Hematopoietic multipotent progenitor cell (in vitro differentiated cells): Measurements from ENCODE around the gene BRWD1. TPM values are rescaled to one million over a fixed set of nuclear protein-coding genes. Genes with fewer than 3 reads are reported as not detected.
A peak's percentile ranks its signal among the peaks of the same experiment; 100 is the strongest.

Experiments
- DNase-seq, 3 donors: peaks; one replicate each; pipeline ENCODE4 v3.0.0-alpha.2; 2011 to 2015; ENCODE audit warnings: low read depth in 2 of 3, low spot score in 2 of 3
- total RNA-seq: library from RNA; depleted of rRNA; stranded (reverse); fragments of >200 nt; gene quantifications from one replicate; pipeline ENCODE4 v1.2.3, GENCODE V29; 2012

The BRWD1 gene
- total RNA-seq: 46.6 TPM

DNA sequence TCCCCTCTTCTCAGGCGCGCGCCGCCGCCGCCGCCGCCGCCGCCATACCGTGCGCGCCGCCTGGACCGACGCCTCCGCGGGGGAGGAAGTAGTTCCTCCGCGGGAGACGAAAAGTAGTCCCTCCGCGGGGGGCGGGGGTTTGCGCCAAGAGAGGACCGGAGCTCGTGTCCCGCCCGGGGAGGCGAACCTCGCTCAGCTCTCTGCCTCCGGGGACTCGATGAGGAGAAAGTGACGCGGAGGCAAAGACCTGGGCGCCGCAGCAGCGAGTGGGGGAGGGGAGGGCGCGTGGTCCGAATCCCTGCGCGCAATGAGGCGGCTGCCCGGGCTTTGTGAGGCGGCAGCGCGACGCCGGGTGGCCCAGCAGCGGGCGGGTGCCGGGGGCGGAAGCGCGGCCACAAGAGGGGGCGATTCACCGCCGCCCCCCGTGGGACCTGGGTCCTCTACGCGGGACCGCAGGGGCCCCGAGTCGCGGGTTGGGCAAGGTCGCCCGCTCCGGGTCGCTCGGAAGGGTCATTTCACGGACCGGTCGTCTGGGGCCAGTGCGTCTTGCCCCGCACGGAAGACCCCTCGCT, at the start of gene BRWD1:
Gene BRWD1 (minus strand): TSS at position 62 of the 572 bp plus-strand sequence. CDS start 141 bp downstream, outside the sequence.
- DNase-seq: peak; percentile 82 to 91 (median 91)

GRCh38 chr21:39362733-39363132, 49.3 kb upstream of the BRWD1 start:
- DNase-seq: no peak

DNA sequence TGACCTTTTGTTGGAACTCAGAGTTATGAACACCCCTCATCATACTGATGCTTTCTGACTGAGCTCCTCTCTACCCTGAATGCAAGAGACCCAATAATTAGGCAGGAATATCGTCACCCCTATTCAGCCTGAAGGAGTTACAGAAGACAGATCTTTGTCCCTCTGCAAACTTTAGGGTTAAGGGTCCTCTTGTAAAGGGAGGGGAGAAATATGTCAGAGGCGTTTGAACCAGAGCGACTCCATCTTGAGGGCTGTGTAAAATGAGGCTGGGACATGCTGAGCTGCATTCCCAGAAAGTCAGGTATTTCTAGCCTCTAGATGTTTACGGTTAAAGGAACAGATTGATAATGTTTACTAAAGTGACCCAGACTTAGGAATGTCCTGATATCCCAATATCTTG, 46.0 kb upstream of the BRWD1 start:
- DNase-seq: no peak

DNA sequence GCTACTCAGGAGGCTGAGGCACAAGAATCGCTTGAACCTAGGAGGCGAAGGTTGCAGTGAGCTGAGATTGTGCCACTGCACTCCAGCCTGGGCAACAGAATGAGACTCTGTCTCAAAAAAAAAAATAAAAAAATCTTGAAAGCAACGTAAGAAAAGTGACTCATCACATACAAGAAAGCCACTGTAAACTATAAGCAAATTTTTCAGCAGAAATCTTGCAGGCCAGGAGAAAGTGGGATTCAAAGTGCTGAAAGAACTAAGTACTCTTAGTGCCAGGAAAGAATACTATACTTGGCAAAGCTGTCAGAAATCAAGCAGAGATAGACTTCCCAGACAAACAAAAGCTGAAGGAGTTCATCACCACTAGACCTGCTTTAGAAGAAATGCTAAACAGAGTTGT, 39.9 kb upstream of the BRWD1 start:
- no peak for DNase-seq

DNA sequence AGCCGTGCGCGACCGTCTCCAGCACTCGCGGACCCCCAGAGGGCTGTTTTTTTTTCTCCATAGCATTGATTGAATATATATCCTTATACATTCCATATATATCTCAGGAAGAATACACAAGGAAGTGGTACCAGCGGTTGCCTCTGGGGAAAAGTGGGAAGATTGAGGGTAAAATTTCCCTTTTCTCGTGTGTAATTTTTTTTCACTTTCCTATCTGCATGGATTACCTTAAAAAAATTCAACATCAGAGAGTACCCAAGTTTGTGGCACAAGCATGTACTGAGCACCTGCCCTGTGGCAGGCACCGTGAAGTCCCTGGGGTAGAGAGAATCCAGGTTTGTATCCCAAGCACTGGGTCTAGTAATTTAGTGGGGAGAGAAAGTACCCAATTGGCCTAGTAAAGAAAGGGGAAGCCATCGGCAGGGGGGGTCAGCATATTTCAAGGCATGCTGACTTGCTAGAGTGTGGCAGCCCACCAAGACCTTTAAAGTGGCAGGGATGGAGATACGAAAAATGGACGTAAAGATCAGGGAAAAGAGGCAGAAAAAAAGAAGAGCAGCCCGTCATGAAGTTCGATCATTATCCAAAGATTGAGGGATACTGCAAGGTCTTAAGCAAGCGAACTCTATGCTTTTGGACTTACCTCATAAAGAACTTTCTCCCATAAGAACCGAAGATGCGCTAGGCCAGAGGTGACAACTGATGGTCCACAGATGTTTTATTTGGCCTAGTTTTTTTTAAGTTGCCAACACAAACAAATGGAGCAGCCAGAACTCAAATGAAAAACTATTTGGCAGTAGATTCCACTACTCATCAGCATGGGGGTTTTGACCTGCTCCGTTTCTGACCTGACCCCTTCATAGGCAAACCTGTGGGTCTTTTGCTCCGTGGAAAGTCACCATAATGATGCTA, 36.9 kb upstream of the BRWD1 start:
- no peak for DNase-seq

GRCh38 chr21:39349211-39350093, 36.0 kb upstream of the BRWD1 start:
- peak; percentile 96 to 98 (median 98) for DNase-seq

GRCh38 chr21:39348355-39349210, 35.2 kb upstream of the BRWD1 start, which contains the start of gene HMGN1:
TSS of gene HMGN1 (minus strand) at chr21:39349088. CDS start at chr21:39348917, 171 bp downstream.
- DNase-seq: peak; percentile 70 to 94 (median 92)

- DNase-seq: no peak
Measured at GRCh38 chr21:39348040-39348354, 34.6 kb upstream of the BRWD1 start.

DNA sequence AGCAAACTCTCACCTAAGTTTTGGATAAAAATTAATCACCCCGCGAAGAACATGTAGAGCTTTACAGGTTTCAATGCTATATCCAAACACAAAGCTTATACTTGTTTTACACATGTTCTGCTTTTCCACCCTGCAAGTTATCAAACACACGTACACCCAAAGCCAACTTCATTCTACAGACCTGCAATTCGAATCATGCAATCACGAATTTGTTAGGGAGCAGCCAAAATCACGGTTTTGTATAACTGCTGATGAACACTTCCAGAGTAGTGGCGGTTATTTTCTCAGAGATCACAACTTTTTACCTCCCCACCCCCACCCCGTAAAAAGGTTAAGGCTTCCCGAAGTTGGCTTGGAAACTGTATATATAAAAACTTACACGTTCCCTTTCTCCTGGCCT, 34.1 kb upstream of the BRWD1 start:
- DNase-seq: no peak

- DNase-seq: no peak
Measured at GRCh38 chr21:39346671-39347331, 33.4 kb upstream of the BRWD1 start.

- no peak for DNase-seq
Measured at GRCh38 chr21:39346206-39346605, 32.8 kb upstream of the BRWD1 start.

DNA sequence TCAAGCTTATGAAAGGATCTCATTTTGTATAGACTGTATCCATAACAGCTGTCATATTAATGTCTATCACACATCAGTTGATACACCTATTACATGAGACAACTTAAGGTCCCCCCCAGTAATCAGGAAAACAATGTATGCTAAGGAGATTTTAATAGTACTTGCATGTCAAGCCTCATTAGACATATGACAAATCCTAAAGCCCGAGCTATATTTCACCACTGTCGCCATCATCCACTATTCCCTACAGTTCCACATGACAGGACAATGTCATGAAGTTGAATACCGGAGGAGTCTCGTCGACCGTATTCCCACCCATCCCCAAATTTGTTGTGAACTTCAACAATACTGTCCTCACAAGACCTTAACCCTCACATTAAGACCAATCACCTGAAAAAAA, 32.0 kb upstream of the BRWD1 start:
- DNase-seq: no peak

- no peak for DNase-seq
Measured at GRCh38 chr21:39344848-39345247, 31.4 kb upstream of the BRWD1 start.

- DNase-seq: no peak
Measured at GRCh38 chr21:39341249-39341923, 28.0 kb upstream of the BRWD1 start.

GRCh38 chr21:39340687-39341086, 27.3 kb upstream of the BRWD1 start:
- DNase-seq: no peak

DNA sequence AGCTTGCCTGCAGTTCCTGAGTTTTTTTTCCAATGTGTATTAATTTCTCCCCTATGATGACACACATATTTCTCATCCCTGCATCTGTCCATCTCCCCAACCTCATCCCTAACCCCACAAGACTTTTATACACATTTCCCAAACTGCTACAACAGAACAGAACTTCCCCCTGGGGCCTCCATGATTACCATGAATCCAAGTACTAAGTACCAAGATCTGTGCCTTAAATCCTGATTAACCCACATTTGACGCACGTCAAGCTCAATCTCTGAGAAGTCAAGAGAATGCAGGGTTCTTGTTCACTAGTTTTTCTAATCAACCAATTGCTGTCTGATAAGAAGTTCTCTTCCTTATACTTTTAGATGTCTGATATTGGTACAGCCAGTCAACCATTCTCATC, 25.8 kb upstream of the BRWD1 start:
- DNase-seq: no peak

- no peak for DNase-seq
Measured at GRCh38 chr21:39336457-39337008, 23.1 kb upstream of the BRWD1 start.

DNA sequence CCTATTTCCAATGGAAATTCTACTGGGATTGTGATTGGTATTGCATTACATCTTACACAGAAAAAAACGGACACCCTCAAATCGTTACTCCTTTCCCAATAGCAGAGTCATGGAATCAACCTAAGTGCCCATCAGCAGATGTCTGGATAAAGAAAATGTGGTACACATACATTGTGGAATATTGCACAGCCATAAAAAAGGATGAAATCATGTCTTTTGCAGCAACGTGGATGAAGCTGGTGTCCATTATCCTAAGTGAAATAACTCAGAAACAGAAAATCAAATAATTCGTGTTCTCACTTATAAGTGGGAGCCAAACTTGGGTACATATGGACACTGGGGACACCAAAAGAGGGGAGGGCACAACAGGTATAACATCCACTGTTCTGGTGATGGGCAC, 21.2 kb upstream of the BRWD1 start:
- DNase-seq: no peak

DNA sequence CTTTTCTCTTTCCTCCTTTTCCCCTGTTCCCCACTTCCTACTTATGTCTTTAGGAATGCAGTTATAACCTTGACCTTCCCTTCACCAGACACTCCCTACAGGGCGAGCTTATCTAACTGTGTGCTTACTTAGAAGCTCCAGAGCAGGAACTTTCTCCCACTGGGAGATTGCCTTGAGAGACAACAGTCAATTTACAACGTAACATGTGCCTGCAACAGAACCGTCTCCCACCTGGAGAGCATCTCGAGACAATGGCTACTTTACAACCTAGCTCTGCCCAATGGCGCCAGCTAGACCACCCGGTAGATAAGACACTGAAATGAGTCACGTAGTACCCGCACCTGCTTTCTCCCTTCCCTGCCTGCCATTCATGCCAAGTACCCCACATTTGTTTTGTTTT, 18.7 kb upstream of the BRWD1 start:
- no peak for DNase-seq
